MM.1S (cell line): ENCODE measurements around the gene OAS3.

Experiments used
- DNase-seq: peaks from one replicate; pipeline ENCODE4 v3.0.0-alpha.2; 2015
- H2AFZ ChIP-seq: fragments of 300-600 bp; sonication (generic); 2 replicates; pipeline ENCODE4 v1.6.0; 2016; ENCODE audit warnings: antibody characterized with exemption, low read length
- H3F3A ChIP-seq: fragments of 300-600 bp; sonication (generic); 2 replicates; pipeline ENCODE4 v1.6.1; 2016; ENCODE audit warnings: mild to moderate bottlenecking, antibody characterized with exemption, low read length, moderate library complexity, mixed read lengths; ENCODE audit not compliant: insufficient read depth
- H3K27ac ChIP-seq: fragments of 300-600 bp; sonication (generic); 2 replicates; pipeline ENCODE4 v1.5.1; 2016; ENCODE audit warnings: mild to moderate bottlenecking, low read length
- H3K27me3 ChIP-seq: fragments of 300-600 bp; sonication (generic); replicated peaks from 2 replicates; pipeline ENCODE4 v1.6.0; 2016; ENCODE audit warnings: low read length; ENCODE audit not compliant: insufficient read depth
- H3K36me3 ChIP-seq: fragments of 300-600 bp; sonication (generic); replicated peaks from 2 replicates; pipeline ENCODE4 v1.6.1; 2016; ENCODE audit warnings: mild to moderate bottlenecking, low read length, mixed read lengths; ENCODE audit not compliant: insufficient read depth
- H3K4me1 ChIP-seq: fragments of 300-600 bp; sonication (generic); 2 replicates; pipeline ENCODE4 v1.6.1; 2016; ENCODE audit warnings: low read length, mixed read lengths
- H3K4me2 ChIP-seq: fragments of 300-600 bp; sonication (generic); 2 replicates; pipeline ENCODE4 v1.6.0; 2016; ENCODE audit warnings: low read depth, low read length
- H3K4me3 ChIP-seq: fragments of 300-600 bp; sonication (generic); 2 replicates; pipeline ENCODE4 v1.5.1; 2016; ENCODE audit warnings: low read length, mixed read lengths
- H3K79me2 ChIP-seq: fragments of 300-600 bp; sonication (generic); 2 replicates; pipeline ENCODE4 v1.6.1; 2016; ENCODE audit warnings: mixed run types, low read length, mixed read lengths
- H3K9ac ChIP-seq: fragments of 300-600 bp; sonication (generic); 2 replicates; pipeline ENCODE4 v1.6.1; 2016; ENCODE audit warnings: low read length, mixed read lengths
- H3K9me2 ChIP-seq: fragments of 300-600 bp; sonication (generic); replicated peaks from 2 replicates; pipeline ENCODE4 v1.6.1; 2016; ENCODE audit warnings: mild to moderate bottlenecking, low read length, mixed read lengths; ENCODE audit not compliant: insufficient read depth
- H3K9me3 ChIP-seq: fragments of 300-600 bp; sonication (generic); replicated peaks from 2 replicates; pipeline ENCODE4 v1.6.1; 2016; ENCODE audit warnings: mild to moderate bottlenecking, low read length, mixed read lengths; ENCODE audit not compliant: insufficient read depth
- H4K20me1 ChIP-seq: fragments of 300-600 bp; sonication (generic); 2 replicates; pipeline ENCODE4 v1.6.1; 2016; ENCODE audit warnings: mild to moderate bottlenecking, low read length, moderate library complexity, mixed read lengths; ENCODE audit not compliant: insufficient read depth
- EZH2 ChIP-seq: fragments of 300-600 bp; sonication (generic); optimal IDR thresholded peaks from 2 replicates; pipeline ENCODE3; 2017; ENCODE audit warnings: low read depth, mild to moderate bottlenecking, antibody characterized with exemption, low read length, mixed read lengths
- EZH2phosphoT487 ChIP-seq: fragments of 300-600 bp; sonication (generic); IDR thresholded peaks from 2 replicates; pipeline ENCODE4 v1.6.1; 2018; ENCODE audit warnings: antibody characterized with exemption, low read length
- TF ChIP-seq, protein P1 (sequence below): fragments of 300-600 bp; sonication (generic); IDR thresholded peaks from 2 replicates; pipeline ENCODE4 v1.5.1; 2016; ENCODE audit warnings: antibody characterized with exemption, low read length, mixed read lengths

Gene OAS3

DNA sequence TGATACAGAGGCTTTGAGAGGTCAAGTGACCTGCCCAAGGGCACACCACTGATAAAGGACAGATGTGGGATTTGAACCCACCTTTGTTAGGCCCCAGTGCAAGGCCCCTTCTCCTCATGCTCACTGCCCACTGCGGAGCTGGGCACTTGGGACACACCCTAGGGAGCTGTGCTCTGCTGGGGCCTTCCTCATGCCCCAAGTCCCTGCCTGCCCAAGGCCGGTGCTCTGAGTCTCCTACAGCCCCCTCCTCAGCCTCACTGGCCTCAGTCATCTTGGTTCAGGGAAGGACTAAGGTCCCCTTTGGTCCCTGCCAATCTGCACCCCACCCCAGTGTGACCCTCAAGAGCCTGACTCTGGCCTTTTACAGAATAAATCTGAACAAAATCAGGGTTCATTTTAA lies 7.9 kb upstream of the OAS3 start:
- Histone ChIP-seq H3K9me2 (no peaks in the 10 kb centered on the region), H3K4me1 (peaks cover 16% of the 10 kb centered on the region), H4K20me1 (no peaks in the 10 kb centered on the region), H3K9me3 (no peaks in the 10 kb centered on the region), H3K4me2 (no peak overlapping the region), H2AFZ (no peak overlapping the region), H3K79me2 (no peaks in the 10 kb centered on the region), H3K9ac (no peak overlapping the region), H3K27ac (no peak overlapping the region), H3K27me3 (no peaks in the 10 kb centered on the region), H3K36me3 (no peaks in the 10 kb centered on the region), H3K4me3 (no peak overlapping the region), H3F3A (no peaks in the 10 kb centered on the region)
- DNase-seq, result no peak
- no peak for TF ChIP-seq EZH2phosphoT487
- no peak for TF ChIP-seq EZH2
- TF ChIP-seq, protein P1, sequence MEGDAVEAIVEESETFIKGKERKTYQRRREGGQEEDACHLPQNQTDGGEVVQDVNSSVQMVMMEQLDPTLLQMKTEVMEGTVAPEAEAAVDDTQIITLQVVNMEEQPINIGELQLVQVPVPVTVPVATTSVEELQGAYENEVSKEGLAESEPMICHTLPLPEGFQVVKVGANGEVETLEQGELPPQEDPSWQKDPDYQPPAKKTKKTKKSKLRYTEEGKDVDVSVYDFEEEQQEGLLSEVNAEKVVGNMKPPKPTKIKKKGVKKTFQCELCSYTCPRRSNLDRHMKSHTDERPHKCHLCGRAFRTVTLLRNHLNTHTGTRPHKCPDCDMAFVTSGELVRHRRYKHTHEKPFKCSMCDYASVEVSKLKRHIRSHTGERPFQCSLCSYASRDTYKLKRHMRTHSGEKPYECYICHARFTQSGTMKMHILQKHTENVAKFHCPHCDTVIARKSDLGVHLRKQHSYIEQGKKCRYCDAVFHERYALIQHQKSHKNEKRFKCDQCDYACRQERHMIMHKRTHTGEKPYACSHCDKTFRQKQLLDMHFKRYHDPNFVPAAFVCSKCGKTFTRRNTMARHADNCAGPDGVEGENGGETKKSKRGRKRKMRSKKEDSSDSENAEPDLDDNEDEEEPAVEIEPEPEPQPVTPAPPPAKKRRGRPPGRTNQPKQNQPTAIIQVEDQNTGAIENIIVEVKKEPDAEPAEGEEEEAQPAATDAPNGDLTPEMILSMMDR, result no peak

GRCh38 chr12:112932485-112933128 lies 5.7 kb upstream of the OAS3 start:
- H3K36me3 ChIP-seq, result no peaks in the 10 kb centered on the region
- DNase-seq, result no peak
- H3K27ac ChIP-seq, result no peak overlapping the region
- H3K4me2 ChIP-seq, result no peak overlapping the region
- peaks cover 5% of the 10 kb centered on the region; the same call in 1 of the 2 replicates for H3K4me1 ChIP-seq
- no peak overlapping the region for H2AFZ ChIP-seq
- H3K4me3 ChIP-seq, result no peak overlapping the region
- TF ChIP-seq, protein P1, result no peak
- TF ChIP-seq EZH2 (no peak), EZH2phosphoT487 (no peak)
- H3F3A ChIP-seq, result no peaks in the 10 kb centered on the region
- no peaks in the 10 kb centered on the region for H3K9me3 ChIP-seq
- no peaks in the 10 kb centered on the region for H3K9me2 ChIP-seq
- H3K79me2 ChIP-seq, result no peaks in the 10 kb centered on the region
- no peaks in the 10 kb centered on the region for H3K27me3 ChIP-seq
- H3K9ac ChIP-seq, result no peak overlapping the region
- no peaks in the 10 kb centered on the region for H4K20me1 ChIP-seq

- no peaks in the 10 kb centered on the region for H3K79me2 ChIP-seq
- TF ChIP-seq, protein P1, result no peak
- no peak for TF ChIP-seq EZH2
- TF ChIP-seq EZH2phosphoT487, result no peak
- peaks cover under 1% of the 10 kb centered on the region; the same call in 1 of the 2 replicates for H3K4me1 ChIP-seq
- H3K9ac ChIP-seq, result no peak overlapping the region
- 0 out of 2 replicates have a peak, but pooled peaks cover 3% of the 10 kb centered on the region for H3F3A ChIP-seq
- H3K9me2 ChIP-seq, result no peaks in the 10 kb centered on the region
- no peak overlapping the region for H3K4me2 ChIP-seq
- no peak overlapping the region for H2AFZ ChIP-seq
- H4K20me1 ChIP-seq, result no peaks in the 10 kb centered on the region
- no peaks in the 10 kb centered on the region for H3K9me3 ChIP-seq
- H3K36me3 ChIP-seq, result no peaks in the 10 kb centered on the region
- no peak overlapping the region for H3K27ac ChIP-seq
- no peak for DNase-seq
- no peak overlapping the region for H3K4me3 ChIP-seq
- H3K27me3 ChIP-seq, result no peaks in the 10 kb centered on the region
Observed at GRCh38 chr12:112933129-112933505, 5.2 kb upstream of the OAS3 start.
